GM19035 (cell line): ENCODE data around the gene ITGAD.

ENCODE experiments used
- ATAC-seq: cut with Tn5 transposase; IDR thresholded peaks from one replicate; pipeline ENCODE4 v1.9.1; 2021; ENCODE audit not compliant: unreplicated experiment

The ITGAD gene

DNA sequence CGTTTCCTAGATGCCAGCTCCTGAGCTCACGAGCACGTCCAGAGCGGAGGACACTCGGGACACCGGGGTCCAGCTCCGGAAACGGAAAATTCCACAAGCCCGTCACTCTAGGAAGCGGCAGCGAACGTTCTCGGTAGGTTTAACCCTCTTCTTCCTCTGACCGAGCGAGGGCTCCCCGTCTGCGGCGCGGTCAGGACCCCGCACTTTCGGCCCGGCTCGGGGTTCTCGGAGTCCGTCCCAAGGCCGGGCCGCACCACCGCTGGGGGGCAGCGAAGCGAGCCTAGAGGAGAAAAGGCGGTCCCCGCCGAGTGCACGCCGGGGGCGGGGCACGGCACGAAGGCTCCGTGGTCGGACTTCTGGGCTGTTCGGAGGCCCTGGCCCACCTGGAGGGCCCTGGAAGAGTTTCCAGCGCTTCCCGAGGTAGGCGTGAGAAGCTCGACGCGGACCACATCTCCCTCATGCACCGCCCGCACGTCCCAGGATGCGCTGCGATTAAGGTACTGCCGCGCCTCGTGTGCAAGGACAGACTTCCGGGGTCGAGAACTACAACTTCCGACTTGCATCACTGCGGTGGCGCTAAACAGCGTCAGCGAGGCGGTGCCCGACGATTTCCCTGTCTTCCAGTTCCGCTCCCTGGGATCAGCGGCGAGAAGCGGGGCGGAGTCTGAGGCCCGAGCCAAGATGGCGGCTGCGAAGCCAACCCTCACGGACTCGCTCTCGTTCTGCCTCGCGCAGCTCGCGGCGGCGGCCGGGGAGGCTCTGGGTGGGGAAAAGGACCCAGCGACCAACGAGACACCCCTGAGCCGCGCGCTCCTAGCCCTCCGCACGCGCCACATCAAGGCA is 65.9 kb downstream of the ITGAD start, which contains the start of gene ARMC5:
ARMC5 (plus strand) TSS at position 658 of the 843 bp plus-strand sequence; CDS start at position 682, 24 bp downstream.
- peak; percentile 74 for ATAC-seq

DNA sequence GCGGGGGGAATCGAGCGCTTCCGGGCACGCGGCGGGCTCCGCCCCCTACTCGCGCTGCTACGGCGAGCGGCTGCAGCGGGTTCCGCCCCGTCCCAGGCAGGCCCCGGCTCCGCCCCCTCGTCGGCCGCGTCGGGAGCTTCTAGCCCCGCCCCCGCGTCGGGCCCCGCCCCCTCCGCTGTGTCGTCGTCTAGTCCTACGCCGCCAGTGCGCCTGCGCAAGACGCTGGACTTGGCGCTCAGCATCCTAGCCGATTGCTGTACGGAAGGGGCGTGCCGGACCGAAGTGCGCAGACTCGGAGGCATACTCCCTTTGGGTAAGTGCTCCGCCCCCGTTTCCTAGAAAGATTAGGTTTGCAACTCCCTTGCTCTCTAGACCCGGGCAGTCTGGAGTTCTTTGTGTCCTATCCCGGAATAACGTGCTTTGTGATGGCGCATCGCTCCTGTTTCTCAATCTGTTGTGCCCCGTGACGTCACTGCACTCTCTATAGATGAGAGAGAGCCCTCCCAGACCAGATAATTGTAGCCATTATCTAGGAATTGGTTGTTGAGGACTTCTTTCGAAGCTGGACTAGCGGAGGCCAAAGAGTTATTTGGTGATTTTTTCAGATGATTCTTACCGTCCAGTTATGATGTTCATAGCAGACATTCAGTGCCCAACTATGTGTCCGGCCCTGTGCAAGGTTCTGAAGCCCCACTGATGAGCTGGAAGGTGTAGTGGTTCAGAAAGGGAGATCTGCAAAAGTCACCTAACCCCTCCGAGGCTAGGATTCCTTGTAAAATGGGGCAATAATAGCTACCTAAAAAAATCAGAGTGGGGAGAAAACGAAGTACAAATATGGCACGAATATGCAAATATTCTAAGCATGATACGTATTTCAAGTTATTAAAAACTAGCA is 66.8 kb downstream of the ITGAD start:
- peak; percentile 72 for ATAC-seq

DNA sequence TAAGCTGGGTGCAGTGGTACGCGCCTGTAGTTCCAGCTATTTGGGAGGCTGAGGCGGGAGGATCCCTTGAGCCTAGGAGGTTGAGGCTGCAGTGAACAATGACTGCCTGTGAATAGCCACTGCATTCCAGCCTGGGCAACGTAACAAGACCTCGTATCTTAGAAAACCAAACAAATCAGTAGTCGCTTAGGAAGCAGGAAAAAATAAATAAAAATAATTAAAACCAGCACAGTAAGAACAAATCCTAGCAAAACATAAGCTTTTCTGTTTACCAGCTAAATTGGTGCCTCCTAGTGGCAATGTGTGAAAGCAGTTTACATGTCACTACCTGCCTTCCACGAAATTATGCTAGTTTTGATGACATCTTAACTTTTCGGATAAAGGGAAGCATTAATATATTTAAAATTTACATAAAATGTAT is 67.5 kb downstream of the ITGAD start:
- no peak for ATAC-seq

DNA sequence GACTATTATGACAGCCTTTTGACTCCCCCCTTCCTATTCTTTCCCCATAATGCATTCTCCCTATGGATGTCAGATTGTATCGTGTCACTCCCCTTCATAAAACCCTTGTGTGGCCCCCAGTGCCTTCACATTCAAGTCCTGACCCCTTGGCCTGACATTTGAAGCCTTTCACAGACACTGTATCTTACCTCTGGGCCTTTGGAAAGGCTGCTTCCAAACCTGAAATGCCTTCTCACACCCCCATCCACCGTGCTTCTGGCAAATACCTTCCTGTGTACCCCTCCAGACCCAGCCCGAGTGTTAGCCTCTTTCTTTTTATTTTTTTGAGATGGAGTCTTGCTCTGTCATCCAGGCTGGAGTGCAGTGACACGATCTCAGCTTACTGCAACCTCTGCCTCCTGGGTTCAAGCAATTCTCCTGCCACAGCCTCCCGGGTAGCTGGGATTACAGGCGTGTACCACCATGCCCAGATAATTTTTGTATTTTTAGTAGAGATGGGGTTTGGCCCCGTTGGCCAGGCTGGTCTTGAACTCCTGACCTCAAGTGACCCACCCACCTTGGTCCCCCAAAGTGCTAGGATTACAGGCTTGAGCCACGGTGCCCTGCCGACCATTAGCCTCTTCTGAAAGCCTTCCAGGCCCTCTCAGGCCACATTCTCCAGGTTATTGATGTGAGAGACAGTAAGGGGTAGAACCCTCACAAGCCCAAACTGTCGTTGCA is 68.2 kb downstream of the ITGAD start:
- no peak for ATAC-seq

DNA sequence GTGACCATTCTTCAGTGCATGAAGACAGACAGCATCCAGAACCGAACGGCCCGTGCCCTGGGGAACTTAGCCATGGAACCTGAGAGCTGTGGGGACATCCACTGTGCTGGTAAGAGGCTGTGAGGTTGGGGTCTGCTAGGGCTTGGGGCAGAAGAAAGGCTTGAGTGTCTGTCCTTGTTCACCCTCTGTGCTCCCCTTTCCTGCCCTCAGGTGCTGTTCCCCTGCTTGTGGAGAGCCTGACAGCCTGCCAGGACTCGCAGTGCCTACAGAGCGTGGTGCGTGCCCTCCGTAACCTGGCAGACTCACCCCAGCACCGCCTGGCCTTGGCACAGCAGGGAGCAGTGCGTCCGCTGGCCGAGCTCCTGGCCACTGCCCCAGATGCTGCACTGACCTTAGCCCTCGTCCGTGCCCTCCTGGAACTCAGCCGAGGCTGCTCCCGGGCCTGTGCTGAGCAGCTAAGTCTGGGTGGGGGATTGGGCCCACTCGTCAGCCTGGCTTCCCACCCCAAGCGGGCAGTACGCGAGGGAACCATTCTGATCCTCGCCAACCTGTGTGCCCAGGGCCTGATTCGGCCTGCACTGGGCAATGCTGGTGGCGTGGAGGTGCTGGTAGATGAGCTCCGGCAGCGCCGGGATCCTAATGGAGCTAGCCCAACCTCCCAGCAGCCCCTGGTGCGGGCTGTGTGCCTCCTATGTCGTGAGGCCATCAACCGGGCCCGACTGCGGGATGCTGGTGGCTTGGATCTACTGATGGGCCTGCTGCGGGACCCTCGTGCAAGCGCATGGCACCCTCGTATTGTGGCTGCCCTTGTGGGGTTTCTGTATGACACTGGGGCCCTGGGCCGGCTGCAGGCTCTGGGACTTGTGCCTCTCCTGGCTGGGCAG is 69.0 kb downstream of the ITGAD start:
- ATAC-seq: no peak

DNA sequence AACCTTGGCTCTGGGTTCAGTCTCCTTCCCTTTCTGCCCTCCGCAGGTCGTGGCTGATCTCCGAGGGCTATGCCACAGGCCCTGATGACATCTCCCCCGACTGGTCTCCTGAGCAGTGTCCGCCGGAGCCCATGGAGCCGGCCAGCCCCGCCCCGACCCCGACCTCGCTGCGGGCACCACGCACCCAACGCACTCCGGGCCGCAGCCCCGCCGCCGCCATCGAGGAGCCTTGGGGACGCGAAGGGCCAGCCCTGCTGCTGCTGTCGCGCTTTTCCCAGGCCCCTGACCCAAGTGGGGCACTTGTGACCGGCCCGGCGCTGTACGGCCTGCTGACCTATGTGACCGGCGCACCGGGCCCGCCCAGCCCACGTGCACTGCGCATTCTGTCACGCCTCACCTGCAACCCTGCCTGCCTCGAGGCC is 71.2 kb downstream of the ITGAD start:
- no peak for ATAC-seq

DNA sequence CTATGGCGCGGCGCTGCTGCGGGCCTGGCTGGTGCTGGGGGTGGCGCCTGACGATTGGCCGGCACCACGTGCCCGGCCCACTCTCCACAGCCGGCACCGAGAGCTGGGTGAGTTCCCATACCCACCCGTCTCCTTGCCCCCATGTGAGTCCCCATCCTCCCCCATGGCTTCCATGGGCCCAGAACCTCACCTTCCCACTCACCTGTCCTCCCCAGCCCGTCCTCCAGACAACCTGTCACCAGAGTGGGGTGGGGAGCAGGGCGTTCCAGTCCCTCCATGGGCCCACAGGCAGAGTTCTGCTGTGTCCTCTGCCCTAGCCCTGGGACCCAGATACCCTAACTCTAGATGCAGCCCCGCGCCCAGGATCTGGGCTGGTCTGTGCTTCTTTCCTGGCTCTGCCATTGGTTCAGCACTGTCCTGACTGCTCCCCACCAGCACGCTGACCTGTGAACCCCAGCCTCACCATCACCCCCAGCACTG is 71.7 kb downstream of the ITGAD start:
- no peak for ATAC-seq

DNA sequence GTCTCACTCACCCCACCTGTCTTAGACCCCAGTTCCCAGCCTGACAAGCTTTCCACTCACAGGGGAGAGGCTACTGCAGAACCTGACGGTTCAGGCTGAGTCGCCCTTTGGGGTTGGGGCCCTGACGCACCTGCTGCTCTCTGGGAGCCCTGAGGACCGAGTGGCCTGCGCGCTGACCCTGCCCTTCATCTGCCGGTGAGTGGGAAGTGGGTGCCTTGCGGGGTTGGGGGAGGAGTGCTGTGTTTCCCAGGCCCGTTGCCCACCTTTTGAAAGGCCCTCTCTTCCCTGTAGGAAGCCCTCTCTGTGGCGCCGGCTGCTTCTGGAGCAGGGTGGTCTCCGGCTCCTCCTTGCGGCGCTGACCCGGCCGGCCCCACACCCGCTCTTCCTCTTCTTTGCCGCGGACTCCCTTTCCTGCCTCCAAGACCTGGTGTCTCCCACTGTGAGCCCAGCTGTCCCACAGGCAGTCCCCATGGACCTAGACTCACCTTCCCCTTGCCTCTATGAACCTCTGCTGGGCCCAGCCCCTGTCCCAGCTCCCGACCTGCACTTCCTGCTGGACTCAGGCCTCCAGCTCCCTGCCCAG is 72.7 kb downstream of the ITGAD start:
- no peak for ATAC-seq

DNA sequence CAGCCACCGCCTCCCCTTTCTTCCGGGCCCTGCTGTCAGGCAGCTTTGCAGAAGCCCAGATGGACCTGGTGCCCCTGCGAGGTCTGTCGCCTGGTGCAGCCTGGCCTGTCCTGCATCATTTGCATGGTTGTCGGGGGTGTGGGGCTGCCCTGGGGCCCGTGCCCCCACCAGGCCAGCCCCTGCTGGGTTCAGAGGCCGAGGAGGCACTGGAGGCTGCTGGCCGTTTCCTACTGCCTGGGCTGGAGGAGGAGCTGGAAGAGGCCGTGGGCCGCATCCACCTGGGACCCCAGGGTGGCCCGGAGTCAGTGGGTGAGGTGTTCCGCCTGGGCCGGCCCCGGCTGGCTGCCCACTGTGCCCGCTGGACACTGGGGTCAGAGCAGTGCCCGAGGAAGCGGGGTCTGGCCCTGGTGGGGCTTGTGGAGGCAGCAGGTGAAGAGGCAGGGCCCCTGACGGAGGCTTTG is 73.3 kb downstream of the ITGAD start:
- no peak for ATAC-seq

DNA sequence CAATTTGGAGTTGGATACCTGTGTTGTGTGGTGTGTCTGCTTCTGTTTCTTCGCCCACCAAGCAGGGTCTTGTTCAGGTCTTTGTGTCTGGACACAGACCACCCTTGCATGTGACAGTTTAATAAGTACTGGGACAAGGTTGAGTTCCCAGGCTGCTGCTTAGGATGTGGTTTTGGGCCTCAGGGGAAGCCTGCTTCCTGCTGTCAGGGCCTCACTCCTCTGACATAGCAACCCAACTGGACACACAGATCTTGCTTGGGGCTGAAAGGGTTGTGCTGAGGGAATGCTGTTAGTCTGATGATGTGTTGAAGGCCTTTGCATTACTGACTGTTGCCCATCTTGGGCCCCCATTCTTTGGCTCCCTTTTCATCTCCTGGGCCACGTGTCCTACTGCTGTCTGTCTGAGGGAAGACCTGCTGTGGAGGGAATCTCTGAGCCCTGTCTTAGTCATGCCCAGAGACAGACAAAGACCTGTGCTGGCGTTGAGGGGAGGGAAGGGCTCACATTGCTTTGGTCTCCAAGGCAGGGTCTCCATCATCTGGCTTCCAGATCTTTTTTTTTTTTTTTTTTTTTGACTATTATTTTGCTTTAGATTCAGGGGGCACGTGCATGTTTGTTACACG is 74.1 kb downstream of the ITGAD start:
- no peak for ATAC-seq

DNA sequence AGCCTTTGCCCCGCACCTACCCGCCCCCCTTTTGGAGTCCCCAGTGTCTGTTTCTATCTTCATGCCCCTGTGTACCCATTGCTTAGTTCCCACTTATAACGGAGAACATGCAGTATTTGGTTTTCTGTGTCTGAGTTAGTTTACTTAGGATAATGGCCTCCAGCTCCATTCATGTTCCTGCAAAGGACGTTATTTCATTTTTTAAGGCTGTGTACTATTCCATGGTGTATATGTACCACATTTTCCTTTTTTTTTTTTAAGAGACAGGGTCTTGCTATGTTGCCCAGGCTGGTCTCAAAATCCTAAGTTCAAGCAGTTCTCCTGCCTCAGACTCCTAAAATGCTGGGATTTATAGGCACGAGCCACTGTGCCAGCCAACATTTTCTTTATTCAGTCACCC is 74.7 kb downstream of the ITGAD start:
- no peak for ATAC-seq

DNA sequence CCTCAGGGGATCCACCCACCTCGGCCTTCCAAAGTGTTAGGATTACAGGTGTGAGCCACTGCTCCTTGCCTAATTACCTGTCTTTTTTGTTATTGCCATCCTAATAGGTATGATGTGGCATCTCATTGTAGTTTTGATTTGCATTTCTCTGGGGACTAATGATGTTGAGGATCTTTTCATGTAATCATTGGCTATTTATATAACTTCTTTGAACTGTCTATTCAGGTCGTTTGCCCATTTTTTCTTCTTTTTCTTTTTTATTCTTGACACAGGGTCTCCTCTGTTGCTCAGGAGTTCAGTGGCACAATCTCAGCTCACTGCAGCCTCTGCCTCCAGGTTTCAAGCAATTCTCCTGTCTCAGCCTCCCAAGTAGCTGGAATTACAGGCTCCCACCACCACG is 77.5 kb downstream of the ITGAD start:
- no peak for ATAC-seq

DNA sequence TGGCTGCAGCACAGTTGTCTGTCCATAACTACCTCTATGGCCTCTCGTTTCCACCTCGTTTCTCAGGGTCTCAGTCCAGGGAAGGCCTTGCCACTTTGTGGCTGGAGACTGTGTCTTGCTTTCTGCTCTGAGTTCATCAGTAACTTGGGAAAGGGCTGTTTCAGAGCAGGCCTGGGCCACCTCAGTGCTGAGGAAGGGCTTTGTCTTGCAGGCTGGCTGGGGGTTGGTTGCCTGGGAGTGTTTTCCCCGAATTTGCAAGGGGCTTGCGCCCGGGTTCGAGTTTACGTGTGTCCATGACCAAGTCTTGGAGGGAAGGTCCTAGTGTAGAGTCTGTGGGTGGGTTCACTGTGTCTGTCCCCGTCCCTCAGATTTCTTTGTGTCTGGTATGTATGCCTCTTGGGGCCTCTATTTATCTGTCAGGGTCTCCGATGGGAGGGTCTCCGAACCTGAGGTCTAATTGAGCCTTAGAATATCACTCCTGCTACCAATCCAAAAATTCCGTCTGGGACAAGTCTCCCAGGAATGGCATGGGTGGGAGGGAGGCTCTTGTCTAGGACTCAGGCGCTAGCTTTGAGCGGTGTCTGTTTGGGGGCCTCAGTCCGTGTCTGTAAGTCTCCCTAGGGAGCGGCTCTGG is 78.2 kb downstream of the ITGAD start:
- no peak for ATAC-seq

DNA sequence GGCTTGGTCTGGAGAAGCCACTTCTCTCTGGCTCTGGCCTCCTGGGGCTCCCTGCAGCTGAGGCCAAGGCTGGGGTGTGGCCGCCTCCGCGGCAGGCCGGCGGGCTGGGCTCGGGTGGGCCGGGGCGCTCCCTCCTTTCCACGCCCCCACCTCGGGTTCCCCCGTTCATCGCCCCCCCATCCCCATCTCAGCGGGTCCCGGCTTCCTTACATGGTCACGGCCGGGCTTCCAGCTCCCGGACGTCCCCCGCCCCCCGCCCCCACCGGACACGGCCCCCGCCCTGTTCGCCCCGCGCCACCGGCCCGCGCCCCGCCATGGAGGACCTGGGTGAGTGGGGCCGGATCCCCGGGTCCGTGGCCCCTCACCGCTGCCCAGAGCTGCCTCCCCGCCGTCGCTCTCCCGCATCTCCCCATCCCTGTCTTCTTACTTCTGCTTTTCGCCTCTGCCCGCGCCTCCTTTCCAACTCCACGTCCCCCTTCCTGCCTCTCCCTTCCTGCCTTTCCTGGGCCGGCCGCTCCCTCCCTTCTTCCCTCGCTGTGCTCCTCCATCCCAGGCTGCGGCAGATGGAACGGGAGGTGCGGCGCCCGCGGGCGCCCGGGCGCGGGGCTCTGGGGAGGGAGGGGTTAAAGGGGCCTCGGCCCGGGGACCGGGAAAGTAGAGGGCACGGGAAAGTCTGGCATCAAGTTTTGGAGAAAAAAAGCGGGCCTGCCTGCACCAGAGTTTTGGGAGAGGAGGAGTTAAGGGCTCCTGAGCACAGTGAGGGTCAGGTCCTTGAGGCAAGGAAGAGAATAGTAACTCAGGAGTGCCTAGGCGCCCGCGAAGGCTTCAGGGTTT is 79.0 kb downstream of the ITGAD start, which contains the start of gene TGFB1I1:
TGFB1I1 (plus strand) TSS at position 278 of the 834 bp plus-strand sequence; CDS start at position 315, 37 bp downstream.
- ATAC-seq: no peak

DNA sequence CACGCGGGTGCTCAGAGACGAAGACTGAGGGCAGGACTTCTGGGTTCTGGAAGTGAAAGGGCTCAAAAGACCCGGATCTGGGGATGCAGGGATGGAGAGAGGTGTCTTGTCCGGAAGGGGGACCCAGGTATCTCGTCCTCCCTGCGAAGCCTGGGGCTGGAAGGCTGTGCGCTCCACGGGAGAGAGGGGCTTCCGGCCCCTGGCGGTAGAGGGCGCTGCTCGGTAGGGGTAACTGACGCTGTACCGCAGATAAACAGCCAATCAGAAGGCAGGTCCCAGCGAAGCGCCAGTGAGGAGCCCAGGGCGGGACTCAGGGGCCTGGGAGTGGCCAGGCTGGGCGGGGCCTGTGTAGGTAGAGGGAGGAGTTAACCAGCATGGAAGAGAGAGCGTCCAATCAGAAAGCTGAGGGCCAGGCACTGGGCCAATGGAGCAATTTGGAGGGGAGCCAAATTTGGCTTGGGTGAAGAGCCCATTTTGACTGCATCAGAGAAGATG is 79.6 kb downstream of the ITGAD start:
- no peak for ATAC-seq

DNA sequence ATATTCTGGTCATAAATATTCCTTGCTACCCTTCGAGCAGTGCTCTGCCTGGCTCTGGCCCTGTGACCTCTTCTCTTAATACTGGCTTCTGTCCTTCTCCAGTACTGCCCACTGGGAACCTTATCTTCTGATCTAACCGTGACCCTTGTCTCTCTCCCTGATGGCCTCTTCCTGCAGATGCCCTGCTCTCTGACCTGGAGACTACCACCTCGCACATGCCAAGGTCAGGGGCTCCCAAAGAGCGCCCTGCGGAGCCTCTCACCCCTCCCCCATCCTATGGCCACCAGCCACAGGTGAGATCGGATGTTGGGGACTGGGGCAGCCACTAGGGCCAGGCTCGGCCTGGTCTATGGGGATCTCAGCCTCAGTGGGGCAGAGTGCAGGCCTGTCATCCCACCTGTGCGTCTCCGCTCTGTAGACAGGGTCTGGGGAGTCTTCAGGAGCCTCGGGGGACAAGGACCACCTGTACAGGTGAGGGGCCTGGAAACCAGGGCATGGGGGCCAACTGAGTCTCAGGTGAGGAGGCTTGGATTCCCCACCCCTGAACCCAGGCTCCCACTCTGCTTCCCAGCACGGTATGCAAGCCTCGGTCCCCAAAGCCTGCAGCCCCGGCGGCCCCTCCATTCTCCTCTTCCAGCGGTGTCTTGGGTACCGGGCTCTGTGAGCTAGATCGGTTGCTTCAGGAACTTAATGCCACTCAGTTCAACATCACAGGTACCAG is 80.3 kb downstream of the ITGAD start:
- no peak for ATAC-seq
